Inferior parietal cortex (tissue), 1 donor: ENCODE measurements around the gene ISYNA1.

ENCODE experiments used
- DNase-seq: peaks from one replicate; pipeline ENCODE4 v3.0.0-alpha.2; 2016; ENCODE audit errors: extremely low spot score

ISYNA1 gene

DNA sequence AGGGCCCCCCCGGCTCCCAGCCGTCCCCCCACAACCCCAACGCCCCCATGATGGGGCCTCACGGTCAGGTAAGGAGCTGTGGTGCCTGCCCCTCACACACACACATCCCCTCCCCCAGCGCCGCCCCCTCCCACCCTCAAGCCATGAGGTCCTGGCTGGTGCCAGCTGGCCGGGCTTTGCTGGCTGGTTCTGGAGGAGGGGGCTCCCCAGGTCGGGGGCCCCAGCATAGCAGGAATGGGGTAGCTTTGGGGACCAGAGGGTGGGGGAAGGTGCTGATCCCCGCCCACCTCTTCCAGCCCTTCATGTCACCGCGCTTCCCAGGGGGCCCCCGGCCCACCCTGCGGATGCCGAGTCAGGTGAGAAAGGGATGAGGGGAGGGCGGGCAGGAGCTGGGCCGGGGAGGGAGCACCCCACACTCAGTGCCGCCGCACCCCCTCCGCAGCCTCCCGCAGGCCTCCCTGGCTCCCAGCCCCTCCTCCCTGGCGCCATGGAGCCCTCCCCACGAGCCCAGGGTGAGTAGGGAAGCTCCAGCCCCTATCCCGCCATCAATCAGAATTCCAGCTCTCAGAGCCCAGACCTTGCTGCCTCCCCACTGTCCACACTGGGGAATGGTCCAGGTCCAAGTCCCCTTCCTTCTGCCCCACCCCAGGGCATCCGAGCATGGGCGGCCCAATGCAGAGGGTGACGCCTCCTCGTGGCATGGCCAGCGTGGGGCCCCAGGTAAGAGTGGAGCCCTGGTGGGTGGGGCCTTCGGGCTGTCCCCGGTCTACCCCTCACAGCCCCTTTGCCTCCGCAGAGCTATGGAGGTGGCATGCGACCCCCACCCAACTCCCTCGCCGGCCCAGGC, 6.4 kb downstream of the ISYNA1 start:
- no peak for DNase-seq

DNA sequence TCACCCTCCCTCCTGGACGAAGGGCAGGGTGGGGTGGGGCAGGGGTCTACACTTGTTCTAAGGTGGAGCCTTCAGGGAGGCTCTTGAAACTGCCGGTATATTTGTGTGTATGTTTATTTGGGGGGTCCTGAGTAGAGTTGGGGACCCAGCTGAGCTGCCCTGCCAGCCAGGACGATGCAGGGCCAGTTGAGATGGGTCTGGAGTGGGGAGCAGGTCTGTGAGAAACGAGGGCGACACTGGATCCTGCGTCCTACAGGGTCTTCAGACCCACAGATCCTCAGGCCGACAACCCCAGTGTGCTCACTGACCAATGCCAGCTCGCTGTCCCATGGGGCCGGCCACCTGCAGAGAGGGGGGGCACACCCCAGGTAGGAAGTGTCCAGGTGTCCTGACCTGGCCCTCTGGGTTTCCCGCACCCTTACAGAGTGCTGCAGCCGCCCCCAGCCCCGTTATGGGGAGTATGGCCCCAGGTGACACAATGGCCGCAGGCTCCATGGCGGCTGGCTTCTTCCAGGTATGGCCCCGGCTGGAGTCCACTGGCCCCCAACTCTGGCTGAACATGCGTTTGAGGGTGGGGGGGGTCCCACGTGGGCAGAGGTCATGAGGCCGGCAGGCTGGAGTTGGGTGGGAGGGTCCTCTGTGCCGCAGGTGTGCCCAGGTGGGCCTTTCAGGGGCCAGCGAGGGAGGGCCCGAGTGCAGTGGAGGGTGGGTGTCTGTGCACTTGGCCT, 7.4 kb downstream of the ISYNA1 start:
- no peak for DNase-seq

DNA sequence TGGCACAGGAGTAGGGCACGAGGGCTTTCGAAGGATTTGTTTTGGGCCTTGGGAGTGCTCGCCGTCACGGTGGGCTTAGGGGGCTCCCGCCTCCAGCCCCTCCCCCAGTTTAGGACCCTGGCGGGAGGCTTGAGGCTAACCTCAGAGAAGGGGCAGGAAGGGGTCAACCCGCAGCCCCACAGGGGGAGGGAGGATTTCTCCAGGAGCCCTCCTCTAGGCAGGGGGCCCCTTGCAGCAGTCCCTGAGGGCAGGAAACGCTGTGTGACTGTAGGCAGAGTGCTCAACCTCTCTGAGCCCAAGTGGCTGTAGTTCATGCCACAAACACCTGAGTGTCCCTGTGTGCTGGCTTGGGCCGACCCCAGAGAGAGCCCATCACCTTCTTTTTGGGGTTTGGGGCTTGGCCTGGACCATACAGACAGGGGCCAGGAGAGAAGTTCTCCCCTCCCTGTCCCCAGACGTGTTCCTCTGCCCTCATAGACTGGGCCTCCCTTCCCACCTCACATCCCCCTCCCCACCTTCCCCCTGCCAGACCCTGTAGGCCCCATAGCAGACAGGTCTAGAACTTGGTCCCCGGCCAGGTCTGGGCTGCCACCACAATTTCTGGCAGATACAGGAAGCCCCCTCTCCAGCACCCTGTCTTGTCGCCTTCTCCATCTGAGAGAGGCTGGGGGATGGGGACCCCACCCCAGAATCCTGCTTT, 8.1 kb downstream of the ISYNA1 start:
- DNase-seq = no peak

DNA sequence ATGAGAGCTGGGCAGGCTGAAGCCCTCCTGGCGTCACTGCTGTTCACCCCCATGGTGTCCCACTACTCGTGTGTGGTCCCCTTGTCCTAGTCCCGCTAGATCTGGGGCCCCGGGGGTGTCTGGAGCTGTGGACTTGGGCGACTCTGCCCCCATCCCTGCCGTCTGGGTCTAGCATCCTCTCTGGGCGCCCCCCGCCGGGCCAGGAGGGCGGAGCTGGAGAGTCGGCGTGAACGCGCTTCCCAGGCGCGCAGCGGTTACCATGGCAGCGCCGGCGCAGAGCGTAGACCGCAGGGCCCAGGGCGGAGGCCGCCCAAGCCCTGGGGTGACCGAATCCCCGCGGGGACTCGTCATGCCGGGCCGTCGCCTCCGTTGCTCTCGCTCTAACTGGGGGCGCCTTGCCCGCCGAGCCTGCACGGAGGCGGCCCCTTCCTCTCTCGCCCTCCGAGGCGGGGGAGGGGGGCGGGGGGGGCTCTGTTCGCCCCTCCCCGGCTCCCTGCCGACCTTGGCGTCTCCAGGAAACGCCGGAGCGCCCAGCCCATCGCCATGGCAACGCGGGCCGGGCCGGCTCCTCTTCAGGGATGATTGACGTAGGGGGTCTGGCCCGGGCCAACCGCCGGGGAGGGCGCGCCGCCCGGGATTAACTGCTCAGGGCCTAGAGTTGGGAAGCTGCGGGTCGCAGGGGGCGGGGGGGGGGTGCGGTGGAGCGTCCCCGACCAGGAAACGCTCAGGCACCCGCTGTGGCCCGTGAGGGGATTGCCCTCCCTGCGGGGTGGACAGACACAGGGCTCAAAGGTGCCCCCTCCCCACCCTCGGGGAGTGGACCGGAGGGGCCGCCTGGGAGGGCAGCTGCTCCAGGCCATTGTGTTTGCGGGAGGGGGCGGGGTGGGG, 8.9 kb downstream of the ISYNA1 start:
- peak; percentile 77 for DNase-seq

DNA sequence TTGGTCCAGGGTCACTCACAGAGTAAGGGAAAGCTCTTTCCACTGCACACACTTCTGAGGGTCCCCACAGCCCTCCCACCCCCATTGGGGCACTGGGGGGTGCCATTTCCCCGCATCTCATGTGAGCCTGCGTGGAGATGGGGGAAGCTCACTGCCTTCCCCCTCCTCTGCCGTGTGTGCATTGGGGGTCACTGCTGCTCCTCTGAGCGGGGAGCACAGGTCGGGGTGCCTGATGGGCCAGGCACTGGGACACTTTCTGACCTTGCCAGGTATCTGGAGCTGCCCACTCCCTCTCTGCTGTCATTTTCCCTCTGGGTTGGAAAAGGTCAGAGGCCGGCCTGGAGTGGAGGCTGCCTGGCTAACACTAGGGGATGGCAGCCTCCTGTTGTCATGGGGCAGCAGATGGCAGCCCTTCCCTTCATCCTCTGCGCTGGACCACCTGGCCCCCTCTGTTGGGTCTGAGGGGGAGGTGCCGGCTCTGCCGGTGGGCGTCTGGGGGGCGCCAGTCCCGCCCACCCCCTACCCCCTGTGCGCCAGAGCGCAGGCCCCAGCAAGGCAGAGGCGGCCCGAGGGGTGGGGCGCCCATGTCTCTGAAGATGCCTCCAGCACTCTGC, 9.7 kb downstream of the ISYNA1 start:
- DNase-seq = no peak

DNA sequence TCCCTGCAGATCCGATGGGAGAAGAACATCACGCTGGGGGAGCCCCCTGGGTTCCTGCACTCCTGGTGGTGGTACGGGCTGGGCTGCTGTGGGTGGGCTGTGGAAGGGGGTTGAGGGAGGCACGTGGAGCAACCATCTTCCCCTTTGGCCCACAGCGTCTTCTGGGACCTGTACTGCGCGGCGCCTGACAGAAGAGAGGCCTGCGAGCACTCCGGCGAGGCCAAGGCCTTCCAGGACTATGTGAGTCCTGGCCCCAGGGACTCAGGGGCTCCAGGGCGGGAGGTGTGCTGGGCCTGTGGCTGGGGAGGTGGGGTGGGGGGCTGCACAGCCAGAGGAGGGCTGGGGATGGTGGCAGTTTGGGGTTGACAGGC, 10.2 kb downstream of the ISYNA1 start:
- no peak for DNase-seq

DNA sequence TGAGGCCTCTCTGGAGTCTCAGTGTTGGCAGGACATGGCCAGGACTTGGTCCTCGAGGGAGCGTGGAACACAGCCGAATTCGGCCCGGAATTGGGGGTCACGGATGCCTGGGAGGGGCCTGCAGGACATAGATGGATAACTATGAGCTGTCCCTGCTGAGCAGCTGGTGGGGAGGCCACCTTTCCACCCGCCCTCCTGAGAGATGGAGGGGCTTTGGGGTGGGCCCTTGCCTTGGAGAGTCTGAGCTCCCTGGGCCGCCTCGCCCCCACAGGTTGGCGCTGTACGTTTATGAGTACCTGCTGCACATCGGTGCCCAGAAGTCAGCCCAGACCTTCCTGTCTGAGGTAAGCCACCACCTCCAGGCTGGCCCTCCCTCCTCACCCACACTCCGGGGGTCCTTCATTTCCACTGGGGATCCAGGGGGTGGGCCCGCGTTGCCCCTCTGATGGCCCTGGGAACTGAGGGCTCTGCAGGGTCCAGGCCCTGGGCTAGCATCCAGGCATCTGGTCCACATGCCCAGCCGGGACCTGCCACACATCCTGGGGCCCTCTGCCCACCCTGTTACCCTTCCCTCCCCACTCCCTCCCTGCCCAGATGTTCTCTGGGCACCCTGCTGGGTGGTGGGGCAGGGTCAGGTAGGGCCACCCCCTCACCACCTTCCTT, 10.7 kb downstream of the ISYNA1 start:
- no peak for DNase-seq

DNA sequence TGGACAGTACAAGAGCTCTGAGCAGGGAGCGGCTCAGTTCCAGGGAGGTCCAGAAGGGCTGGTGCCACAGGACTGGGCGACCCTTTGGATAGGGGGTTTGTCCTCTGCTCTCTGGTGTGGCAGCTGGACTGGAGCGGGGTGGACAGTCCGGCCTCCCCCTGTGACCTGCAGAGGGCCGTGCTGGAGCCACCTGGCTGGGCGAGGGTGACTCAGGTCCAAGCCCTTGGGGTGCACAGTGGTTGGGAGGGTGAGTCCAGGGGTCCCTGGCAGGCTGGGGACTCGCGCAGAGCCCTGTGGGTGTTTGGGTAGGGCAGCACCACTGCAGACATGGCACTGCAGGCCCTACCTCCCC, 11.5 kb downstream of the ISYNA1 start:
- no peak for DNase-seq

DNA sequence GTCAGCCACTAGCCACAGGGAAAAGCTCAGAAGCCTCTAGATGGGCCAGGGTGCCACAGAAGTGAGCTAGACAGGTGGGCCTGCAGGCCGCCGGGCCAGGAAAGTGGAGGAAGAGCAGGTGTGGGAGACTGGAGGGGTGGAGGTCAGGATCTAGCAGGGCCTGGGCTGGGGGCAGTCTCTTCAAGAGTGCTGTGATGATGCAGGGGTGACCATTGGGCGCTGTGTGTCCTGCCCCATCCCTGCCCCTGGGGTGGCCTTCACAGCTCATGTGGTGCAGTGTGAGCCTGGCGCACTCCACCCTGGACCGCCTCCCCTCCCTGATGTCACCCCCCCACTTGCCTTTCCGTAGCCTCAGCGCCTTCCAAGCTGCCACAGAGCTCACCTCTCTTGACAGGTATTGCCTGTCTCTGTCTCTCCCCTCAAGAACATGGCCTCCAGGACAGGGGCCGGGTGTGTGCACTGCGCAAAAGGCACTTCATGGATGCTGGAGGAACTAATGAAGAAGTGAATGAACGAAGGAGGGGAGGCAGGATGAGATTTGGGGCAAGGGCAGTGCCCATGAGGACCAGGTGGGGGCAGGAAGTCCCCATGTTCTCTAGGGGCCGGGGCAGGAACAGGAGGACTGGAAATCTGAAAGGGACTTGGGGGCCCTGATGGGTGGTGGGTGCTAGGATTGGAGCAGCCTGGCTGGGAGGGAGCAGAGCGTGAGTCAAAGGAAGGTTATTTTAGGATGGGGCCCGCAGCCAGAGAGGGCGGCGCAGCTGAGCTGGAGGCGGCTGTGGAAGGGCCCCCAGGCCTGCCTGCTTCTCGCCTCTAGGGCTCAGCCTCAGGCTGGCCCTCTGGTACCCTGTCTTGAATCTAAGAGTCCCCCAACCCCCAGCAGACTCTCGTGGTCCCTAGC, 12.2 kb downstream of the ISYNA1 start:
- DNase-seq = no peak

DNA sequence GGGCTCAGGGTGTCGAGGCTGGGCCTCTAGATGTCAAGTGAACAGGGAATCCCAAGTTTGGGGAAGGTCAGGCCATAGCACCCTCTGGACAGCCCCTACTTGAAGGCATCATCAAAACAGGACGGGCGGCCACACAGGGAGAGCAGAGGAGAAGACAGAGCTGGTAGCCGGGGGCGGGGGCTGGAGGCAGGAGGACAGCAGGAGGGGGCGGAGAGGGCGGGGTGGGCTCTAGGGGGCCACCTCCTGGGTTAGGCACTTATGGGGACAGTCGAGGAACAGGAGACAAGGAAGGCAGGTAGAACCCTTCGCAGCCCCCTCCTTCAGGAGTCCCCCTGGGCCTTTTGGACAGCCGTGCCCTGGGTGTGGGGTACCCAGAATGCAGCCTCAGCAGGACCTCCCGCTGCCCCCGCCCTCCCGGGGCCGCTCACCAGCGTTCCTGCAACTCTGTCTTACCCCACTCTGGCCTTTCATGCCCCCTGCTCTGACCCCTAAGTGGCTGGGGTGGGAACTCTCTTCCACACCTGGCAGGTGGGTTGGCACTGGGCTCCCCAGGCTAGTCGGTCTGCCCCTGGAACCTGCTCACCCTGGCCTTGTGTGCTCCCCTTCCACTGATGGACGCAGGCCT, 12.9 kb downstream of the ISYNA1 start:
- DNase-seq = no peak

DNA sequence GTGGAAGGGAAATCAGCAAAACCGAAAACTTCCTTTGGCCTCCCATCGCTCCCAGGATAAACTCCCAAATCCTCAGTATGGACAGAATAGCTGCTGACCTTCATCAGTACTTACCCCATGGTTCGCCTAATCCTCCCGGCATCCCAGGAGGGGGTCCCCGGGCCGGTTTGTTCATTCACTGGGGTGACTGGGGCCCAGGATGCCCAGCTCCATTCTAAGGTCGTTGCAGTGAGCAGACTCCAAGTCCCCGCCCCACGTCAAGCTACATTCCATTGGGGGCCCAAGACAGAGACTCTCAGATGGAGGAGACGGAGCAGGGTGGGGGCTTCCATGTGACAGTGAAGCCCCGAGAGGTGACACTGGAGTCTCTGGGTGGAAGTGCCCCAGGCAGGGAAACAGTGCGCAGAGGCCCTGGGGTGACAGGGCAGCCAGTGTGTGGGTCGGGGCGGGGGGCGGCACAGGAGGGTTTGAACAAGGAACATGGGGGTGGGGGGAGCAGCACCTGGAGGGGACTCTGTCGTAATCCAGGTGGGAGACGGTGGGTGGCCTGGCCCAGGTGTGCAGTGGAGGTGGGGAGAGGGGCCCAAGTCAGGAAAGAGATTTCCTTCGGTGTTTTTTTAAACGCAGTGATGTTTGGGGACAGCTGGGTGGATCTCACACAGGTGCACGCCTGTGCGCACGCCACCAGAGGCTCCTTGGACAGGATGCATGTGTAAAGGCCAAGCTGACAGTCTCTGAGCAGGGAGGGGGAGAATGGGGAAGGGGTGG, 13.6 kb downstream of the ISYNA1 start:
- DNase-seq = no peak

DNA sequence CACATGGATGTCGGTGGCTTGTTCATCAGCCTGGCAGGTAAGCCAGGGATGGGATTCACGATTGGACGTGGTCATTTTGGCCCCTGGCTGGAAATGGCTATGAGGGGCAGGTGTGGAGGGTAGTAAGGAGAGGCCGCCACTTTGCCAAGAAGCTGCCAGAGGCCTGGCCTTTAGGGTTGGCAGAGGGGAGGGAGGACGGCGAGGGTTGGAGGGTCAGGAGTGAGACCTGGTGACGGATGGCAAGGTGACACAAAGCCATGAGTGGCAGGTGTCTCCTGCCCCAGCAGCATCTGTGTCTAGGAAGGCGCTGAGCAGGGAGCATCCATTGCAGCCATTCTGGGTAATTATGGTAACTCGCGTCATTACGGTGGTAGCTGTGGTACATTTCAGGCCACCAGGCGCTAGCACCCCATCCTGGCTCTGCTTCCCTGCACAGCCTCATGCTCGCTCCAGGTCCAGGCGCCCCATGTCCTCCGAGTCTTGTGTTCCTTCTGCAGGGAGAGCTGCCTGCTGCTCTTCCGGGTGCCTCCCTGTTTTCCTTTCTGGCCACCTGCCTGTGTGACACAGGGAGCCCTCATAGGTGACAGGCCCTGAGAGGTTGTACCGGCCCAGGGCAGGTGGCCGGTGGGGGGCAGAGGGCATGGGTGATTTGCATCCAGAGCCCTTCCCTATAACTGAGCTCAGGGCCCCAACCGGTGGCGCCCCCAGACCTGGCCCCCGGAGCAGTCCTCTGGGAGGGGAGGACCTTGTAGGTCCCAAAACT, 14.5 kb downstream of the ISYNA1 start:
- no peak for DNase-seq

DNA sequence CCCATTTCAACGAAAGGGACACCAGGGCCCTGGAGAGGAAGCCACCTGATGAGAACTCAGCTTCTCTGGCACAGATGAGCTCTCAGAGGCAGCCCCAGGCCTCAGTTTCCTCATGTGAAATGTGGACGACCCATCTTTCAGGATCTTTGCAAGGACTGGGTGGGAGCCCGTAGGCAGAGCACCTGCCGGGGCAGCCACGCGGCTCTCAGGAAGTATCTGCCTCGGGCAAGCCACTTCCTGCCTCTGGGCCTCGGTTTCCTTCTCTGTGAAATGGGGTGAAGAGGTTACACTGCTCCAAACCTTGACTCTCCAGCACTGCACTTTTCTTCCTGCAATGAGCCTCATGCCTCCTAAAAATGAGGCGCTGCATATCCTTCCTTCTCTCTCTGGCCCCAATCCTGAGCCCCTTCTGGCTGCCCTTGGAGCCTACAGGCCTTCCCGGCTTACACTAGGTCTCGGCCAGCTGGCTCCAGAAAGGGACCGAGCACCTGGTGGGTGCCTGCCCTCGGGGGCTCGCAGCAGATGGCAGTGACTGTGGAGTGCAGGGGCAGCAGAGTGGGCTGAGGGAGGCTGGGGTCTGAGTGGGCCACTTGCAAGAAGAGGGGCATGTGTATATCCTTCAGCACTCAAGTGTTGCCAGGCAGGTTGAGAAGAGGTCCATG, 15.3 kb downstream of the ISYNA1 start:
- DNase-seq = no peak

DNA sequence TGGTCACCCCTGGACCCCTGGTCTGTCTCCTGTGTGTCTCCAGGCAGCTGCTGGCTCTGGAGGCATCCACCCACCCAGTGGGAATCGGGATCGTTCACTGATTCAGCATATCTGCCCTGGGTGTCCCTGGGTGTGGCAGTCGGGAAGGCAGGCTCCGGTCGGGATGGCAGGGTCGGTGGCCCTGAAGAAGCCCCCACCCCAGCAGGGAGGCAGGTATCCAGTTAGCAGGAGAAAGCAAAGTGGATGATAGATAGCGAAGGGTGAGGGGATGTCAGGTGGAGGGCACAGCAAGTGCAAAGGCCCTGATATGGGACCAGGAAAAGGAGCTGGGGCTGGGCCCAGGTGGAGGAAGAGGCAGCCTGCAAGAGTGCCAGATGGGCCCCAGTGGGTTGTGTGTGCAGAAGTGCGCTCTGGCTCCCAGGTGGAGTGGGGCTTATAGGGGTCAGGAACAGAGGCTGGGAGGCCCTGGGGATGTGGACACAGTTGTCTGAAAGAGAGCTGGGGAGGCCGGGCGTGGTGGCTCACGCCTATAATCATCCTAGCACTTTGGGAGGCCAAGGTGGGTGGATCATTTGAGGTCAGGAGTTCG, 16.5 kb downstream of the ISYNA1 start:
- DNase-seq = no peak

DNA sequence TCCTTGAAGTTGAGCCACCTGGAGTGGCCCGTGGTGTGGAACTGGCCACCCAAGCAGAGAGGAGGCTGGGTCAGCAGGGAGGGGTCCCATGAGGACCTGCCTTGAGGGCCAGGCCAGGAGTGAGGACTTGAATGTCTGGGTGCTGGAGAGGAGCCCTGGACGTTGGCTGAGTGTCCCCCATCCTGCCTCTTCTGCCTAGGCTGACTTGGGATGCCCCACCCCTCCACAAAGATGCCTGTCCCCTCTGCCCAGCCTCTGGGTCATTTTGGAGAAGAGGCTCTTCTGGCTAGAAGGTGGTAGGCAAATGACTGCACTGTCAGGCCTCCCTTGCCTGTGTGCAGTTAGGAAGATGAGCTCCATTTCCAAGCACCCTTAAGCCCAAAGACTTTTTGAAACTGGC, 17.0 kb downstream of the ISYNA1 start:
- no peak for DNase-seq

DNA sequence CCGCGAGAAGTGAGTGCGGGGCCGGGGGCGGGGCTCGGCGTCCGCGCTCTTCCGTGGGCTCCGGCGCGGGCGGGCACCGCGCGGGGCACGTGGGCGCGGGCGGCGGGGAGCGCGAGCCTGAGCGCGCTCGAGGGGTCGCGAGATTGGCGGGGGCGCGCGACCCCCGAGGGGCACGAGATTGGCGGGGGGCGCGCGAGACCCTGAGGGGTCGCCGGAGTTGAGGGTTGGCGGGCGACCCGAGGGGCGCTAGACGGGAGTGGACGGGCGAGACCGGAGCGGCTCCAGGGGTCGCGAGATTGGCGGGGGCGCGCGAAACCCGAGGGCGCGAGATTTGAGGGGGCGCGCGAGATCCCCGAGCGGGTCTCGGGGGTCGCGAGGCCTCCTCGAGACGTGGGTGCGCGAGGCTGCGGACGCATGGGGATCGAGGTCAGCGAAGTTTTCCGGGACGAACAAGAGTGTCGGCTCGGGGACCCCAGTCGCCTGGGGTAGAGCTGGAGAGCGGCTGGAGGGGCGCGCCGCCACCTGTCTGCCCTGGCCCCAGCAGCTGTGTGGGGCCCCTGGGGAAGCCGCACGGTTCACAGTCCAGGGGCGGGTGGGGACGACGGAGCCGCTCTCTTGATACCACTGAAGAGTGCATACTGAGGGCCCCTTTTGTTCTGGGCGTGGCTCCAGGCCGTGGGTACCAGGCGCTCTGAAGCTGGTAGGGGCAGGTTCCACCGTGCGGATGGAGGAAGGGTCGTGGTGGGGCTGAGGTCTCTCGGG, 18.1 kb downstream of the ISYNA1 start:
- no peak for DNase-seq
